Stimulated activated CD4-positive, alpha-beta T cell treated with anti-CD3 and anti-CD28 coated beads, TNF-alpha, amount 100 ng/mL, for 48 hours (primary cell): ENCODE measurements around the gene CNGA2.
"Not testable (repeated sequence)": the region's sequence is repeated elsewhere in the genome, so short reads cannot be mapped to it uniquely, and the experiment has no call there.

Experiments used
- DNase-seq, 3 donors: peaks; one replicate each; pipeline ENCODE4 v3.0.0-alpha.2; 2020; ENCODE audit warnings: low read depth in 3 of 3

Gene CNGA2

GRCh38 chrX:151734446-151734845 is at the start of gene CNGA2:
TSS of gene CNGA2 (plus strand) at chrX:151734746. CDS start at chrX:151738484, 3,738 bp downstream.
- no peak for DNase-seq

- no peak for DNase-seq
Measured at GRCh38 chrX:151687635-151688034, 46.9 kb upstream of the CNGA2 start.

GRCh38 chrX:151688695-151689094 is 45.9 kb upstream of the CNGA2 start:
- DNase-seq, result no peak

- DNase-seq, result no peak
Measured at GRCh38 chrX:151692825-151693224, 41.7 kb upstream of the CNGA2 start.

GRCh38 chrX:151694121-151694520 is 40.4 kb upstream of the CNGA2 start:
- no peak for DNase-seq

GRCh38 chrX:151694661-151695582 is 39.6 kb upstream of the CNGA2 start, which contains the start of gene PRRG3:
TSS of gene PRRG3 (plus strand) at chrX:151695458. CDS start at chrX:151698815, 3,357 bp downstream.
- DNase-seq, result no peak

- DNase-seq, result no peak
Measured at GRCh38 chrX:151695583-151696340, 38.8 kb upstream of the CNGA2 start.

- not testable (repeated sequence) for DNase-seq
Measured at GRCh38 chrX:151697082-151697481, 37.5 kb upstream of the CNGA2 start.

GRCh38 chrX:151697522-151697921 is 37.0 kb upstream of the CNGA2 start:
- DNase-seq, result no peak

- no peak for DNase-seq
Measured at GRCh38 chrX:151698485-151698884, 36.1 kb upstream of the CNGA2 start.

- DNase-seq, result no peak
Measured at GRCh38 chrX:151699746-151700145, 34.8 kb upstream of the CNGA2 start.

GRCh38 chrX:151700581-151700980 is 34.0 kb upstream of the CNGA2 start:
- no peak for DNase-seq

GRCh38 chrX:151701071-151701470 is 33.5 kb upstream of the CNGA2 start:
- no peak for DNase-seq

GRCh38 chrX:151701531-151701930 is 33.0 kb upstream of the CNGA2 start:
- no peak for DNase-seq

GRCh38 chrX:151702026-151702714 is 32.4 kb upstream of the CNGA2 start:
- no peak for DNase-seq

GRCh38 chrX:151702741-151703340 is 31.7 kb upstream of the CNGA2 start:
- DNase-seq, result no peak

GRCh38 chrX:151703487-151703886 is 31.1 kb upstream of the CNGA2 start:
- no peak for DNase-seq

- no peak for DNase-seq
Measured at GRCh38 chrX:151704041-151704663, 30.4 kb upstream of the CNGA2 start.

GRCh38 chrX:151708821-151709220 is 25.7 kb upstream of the CNGA2 start:
- DNase-seq, result no peak

GRCh38 chrX:151710457-151710856 is 24.1 kb upstream of the CNGA2 start:
- DNase-seq, result no peak

- no peak for DNase-seq
Measured at GRCh38 chrX:151711154-151711553, 23.4 kb upstream of the CNGA2 start.
